Gastroesophageal sphincter (tissue), 4 donors: ENCODE results near the gene APOB. TPM values are rescaled to one million over a fixed set of nuclear protein-coding genes. Genes with fewer than 3 reads are reported as not detected.

Experiments
- ATAC-seq: fragments of 150-250 bp; one replicate; pipeline ENCODE4 v1.9.1; 2016; ENCODE audit warnings: mild to moderate bottlenecking, moderate library complexity
- H3K27ac ChIP-seq, 4 donors: fragments of 200-600 bp; sonication (generic) in 3 of 4; 1 replicate in 3 of 4; 2 replicates in 1 of 4; pipeline ENCODE4 v1.5.1; 2016 to 2019
- H3K27me3 ChIP-seq: fragments of 200-600 bp; sonication (generic); one replicate; pipeline ENCODE4 v1.5.1; 2019
- H3K36me3 ChIP-seq, 2 donors: fragments of 200-600 bp; sonication (generic); one replicate each; pipeline ENCODE4 v1.5.1; 2019; ENCODE audit warnings: control low read depth in 1 of 2
- H3K4me1 ChIP-seq, 3 donors: fragments of 200-600 bp; sonication (generic); 1 replicate in 2 of 3; 2 replicates in 1 of 3; pipeline ENCODE4 v1.5.1; 2016 to 2019; ENCODE audit warnings: control low read depth in 2 of 3
- H3K4me3 ChIP-seq, 2 donors: fragments of 200-600 bp; sonication (generic); one replicate each; pipeline ENCODE4 v1.5.1; 2019; ENCODE audit warnings: mild to moderate bottlenecking in 1 of 2, moderate library complexity in 1 of 2
- H3K9me3 ChIP-seq, 3 donors: fragments of 200-600 bp; sonication (generic); one replicate each; pipeline ENCODE4 v1.5.1; 2017 to 2019; ENCODE audit warnings: control low read depth in 2 of 3
- CTCF ChIP-seq, 4 experiments: fragments of 200-600 bp in 2 of 4; fragments of 450-650 bp in 2 of 4; sonication (generic) in 1 of 4; IDR thresholded peaks; one replicate each; pipeline ENCODE4 v1.5.1; 2017 to 2019; ENCODE audit warnings: antibody characterized with exemption in 4 of 4, mild to moderate bottlenecking in 2 of 4, moderate library complexity in 2 of 4
- EP300 ChIP-seq: sonication (generic); formaldehyde crosslinking; IDR thresholded peaks from one replicate; pipeline ENCODE4 v1.6.1; 2017; ENCODE audit warnings: antibody characterized with exemption, mild to moderate bottlenecking
- POLR2A ChIP-seq, 2 donors: fragments of 450-650 bp; IDR thresholded peaks; one replicate each; pipeline ENCODE4 v1.6.1; 2017; ENCODE audit warnings: antibody characterized with exemption in 2 of 2, mild to moderate bottlenecking in 2 of 2, moderate library complexity in 1 of 2
- POLR2AphosphoS5 ChIP-seq: sonication (generic); formaldehyde crosslinking; IDR thresholded peaks from one replicate; pipeline ENCODE4 v1.6.1; 2017; ENCODE audit warnings: antibody characterized with exemption
- WGBS, 2 donors: methylation state at CpG; one replicate each; pipeline ENCODE4 v1.1.5; 2018; ENCODE audit warnings: low coverage in 1 of 2; 5-methylcytosine and 5-hydroxymethylcytosine counted together
- total RNA-seq, 4 donors: library from RNA; depleted of rRNA; stranded (reverse); fragments of >200 nt; gene quantifications; one replicate each; pipeline ENCODE4 v1.1.0, GENCODE V29; 2016

The APOB gene
- total RNA-seq, 4 donors from 2014 or later = 1.2 to 7.8 (median 2.8) TPM

DNA sequence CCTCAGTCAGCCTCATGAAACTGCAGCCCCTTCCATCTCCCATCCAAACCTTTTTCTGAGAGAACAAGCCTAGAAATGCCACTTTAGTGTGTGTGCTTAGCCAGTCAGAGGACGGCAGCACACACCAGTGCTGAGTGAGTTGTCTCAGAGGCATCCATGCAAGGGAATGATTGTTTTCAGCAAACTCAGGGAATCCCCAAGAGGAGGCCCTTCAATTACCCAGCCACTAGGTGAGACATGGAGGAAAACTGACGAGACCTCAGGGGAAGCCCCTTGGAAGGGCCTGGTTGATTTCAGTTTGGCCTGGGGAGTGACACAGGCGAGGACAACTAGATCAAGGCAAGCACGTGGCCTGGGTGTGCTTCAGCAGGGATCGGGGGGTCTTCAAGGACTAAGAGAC lies 49.7 kb downstream of the APOB start:
- H3K9me3 ChIP-seq = no peaks in the 10 kb centered on the region
- peaks cover 4 to 61% (median 6%) of the 10 kb centered on the region in 3 donors for H3K4me1 ChIP-seq
- ATAC-seq = no peak
- WGBS, 2 donors = 83% methylated on average over 4 of the region's 5 CpGs; no CpG with 5 or more reads in 1 of the 2 donors
- H3K36me3 ChIP-seq = no peaks in the 10 kb centered on the region
- H3K4me3 ChIP-seq = no peak overlapping the region
- H3K27ac ChIP-seq = peak overlapping the region; percentile 11 to 86 (median 84)
- no peak for TF ChIP-seq EP300
- no peak for TF ChIP-seq POLR2AphosphoS5
- TF ChIP-seq POLR2A (IDR thresholded peaks at IDR 0.05) = no peak
- TF ChIP-seq CTCF (IDR thresholded peaks at IDR 0.05) = no peak
- no peaks in the 10 kb centered on the region for H3K27me3 ChIP-seq

DNA sequence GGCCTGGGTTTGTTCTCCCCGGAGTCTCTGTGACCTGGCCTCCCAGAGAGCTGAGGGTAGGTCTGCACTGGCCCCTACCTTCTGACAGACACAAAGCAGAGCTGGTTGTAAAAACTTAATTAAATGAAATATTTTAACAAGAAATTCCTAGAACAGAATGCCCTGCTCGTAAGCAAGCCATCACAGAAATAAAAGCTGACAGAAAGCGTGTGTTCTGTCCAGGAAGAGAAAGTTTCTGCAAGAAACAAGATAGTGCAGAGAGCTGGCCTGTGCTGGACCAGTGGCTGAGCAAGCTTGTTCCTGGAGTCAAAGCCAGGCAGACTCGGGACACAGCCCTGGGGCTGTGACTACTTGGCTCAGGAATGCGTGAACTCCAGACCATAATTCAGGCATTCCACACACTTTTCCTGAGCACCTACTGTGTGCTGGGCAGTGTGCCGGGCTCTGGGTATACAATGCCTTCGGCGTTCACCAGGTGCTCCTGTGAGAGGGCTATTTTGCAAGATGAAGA lies 51.6 kb downstream of the APOB start:
- WGBS, 2 donors = 29% methylated on average over 4 of the region's 8 CpGs; no CpG with 5 or more reads in 1 of the 2 donors
- peak overlapping the region; percentile 72 to 86 (median 84) for H3K27ac ChIP-seq
- TF ChIP-seq CTCF (IDR thresholded peaks at IDR 0.05) = no peak
- no peak for TF ChIP-seq POLR2A (IDR thresholded peaks at IDR 0.05)
- TF ChIP-seq POLR2AphosphoS5 = peak; percentile 60
- no peak for TF ChIP-seq EP300
- peaks cover 4 to 80% (median 6%) of the 10 kb centered on the region in 3 donors for H3K4me1 ChIP-seq
- peak; percentile 85 for ATAC-seq
- H3K27me3 ChIP-seq = no peaks in the 10 kb centered on the region
- H3K36me3 ChIP-seq = no peaks in the 10 kb centered on the region
- H3K9me3 ChIP-seq = no peaks in the 10 kb centered on the region
- H3K4me3 ChIP-seq = no peak overlapping the region

GRCh38 chr2:20990442-20991430 lies 53.1 kb downstream of the APOB start:
- no peaks in the 10 kb centered on the region for H3K9me3 ChIP-seq
- peak overlapping the region; percentile 72 to 86 (median 84) for H3K27ac ChIP-seq
- TF ChIP-seq POLR2A (IDR thresholded peaks at IDR 0.05) = no peak
- TF ChIP-seq EP300 = no peak
- TF ChIP-seq POLR2AphosphoS5 = no peak
- TF ChIP-seq CTCF (IDR thresholded peaks at IDR 0.05) = no peak
- no peaks in the 10 kb centered on the region for H3K27me3 ChIP-seq
- ATAC-seq = no peak
- H3K36me3 ChIP-seq = no peaks in the 10 kb centered on the region
- peaks cover 8 to 95% (median 9%) of the 10 kb centered on the region in 3 donors for H3K4me1 ChIP-seq
- no peak overlapping the region for H3K4me3 ChIP-seq
- 76 to 85% methylated on average over 8 to 12 of the region's 20 CpGs for WGBS, 2 donors

DNA sequence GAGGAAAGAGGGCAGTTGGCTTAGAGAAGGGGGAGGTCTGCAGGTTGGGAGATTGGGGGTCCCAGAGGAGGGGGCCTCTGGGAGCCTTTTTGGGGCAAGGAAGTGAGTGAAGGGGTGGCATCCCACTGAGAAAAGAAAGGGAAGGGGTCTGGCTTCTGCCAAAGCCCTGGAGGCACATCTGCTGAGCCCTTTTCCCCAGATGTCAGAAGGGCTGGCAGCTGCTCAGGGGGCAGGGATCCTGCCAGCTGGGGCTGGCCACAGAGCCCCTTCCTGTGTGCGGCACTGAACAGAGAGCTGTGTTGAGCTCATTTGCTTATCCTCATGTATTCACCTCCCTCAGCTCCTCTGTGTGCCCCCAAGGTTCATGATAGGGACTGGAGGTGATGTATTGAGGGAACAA lies 54.5 kb downstream of the APOB start:
- Histone ChIP-seq H3K36me3 (no peaks in the 10 kb centered on the region), H3K27me3 (no peaks in the 10 kb centered on the region), H3K4me3 (no peak overlapping the region), H3K4me1 (peaks cover 15 to 100% (median 15%) of the 10 kb centered on the region in 3 donors), H3K9me3 (no peaks in the 10 kb centered on the region), H3K27ac (peak overlapping the region in 3 of 4 donors; percentile 51 to 86 (median 81))
- WGBS, 2 donors = 100% methylated on average over 1 of the region's 1 CpG; no CpG with 5 or more reads in 1 of the 2 donors
- no peak for TF ChIP-seq POLR2AphosphoS5
- no peak for TF ChIP-seq EP300
- TF ChIP-seq POLR2A (IDR thresholded peaks at IDR 0.05) = no peak
- no peak for TF ChIP-seq CTCF (IDR thresholded peaks at IDR 0.05)
- no peak for ATAC-seq
